Esophagus muscularis mucosa (tissue), 4 donors: ENCODE measurements around the gene RPP25. TPM values are rescaled to one million over a fixed set of nuclear protein-coding genes. Genes with fewer than 3 reads are reported as not detected.

Experiments
- DNase-seq: peaks from one replicate; pipeline ENCODE4 v3.0.0-alpha.2; 2017; ENCODE audit errors: extremely low spot score
- H3K27ac ChIP-seq, 4 donors: fragments of 200-600 bp; sonication (generic); replicated peaks in 1 of 4; 1 replicate in 3 of 4; 2 replicates in 1 of 4; pipeline ENCODE4 v1.5.1; 2016 to 2019; ENCODE audit warnings: mild to moderate bottlenecking in 1 of 4
- H3K27me3 ChIP-seq, 4 donors: fragments of 200-600 bp; sonication (generic); one replicate each; pipeline versions ENCODE4 v1.5.1 to v1.6.0; 2016 to 2019
- H3K36me3 ChIP-seq, 4 donors: fragments of 200-600 bp; sonication (generic); one replicate each; pipeline ENCODE4 v1.5.1; 2016 to 2019
- H3K4me1 ChIP-seq, 4 donors: fragments of 200-600 bp; sonication (generic); one replicate each; pipeline ENCODE4 v1.5.1; 2016 to 2019
- H3K4me3 ChIP-seq, 4 donors: fragments of 200-600 bp; sonication (generic); 1 replicate in 2 of 4; 2 replicates in 2 of 4; pipeline ENCODE4 v1.5.1; 2016 to 2019; ENCODE audit warnings: mild to moderate bottlenecking in 4 of 4, moderate library complexity in 1 of 4
- H3K9me3 ChIP-seq, 4 donors: fragments of 200-600 bp; sonication (generic); 1 replicate in 3 of 4; 2 replicates in 1 of 4; pipeline ENCODE4 v1.5.1; 2016 to 2019
- CTCF ChIP-seq, 3 experiments: fragments of 200-600 bp in 2 of 3; fragments of 450-650 bp in 1 of 3; sonication (generic) in 2 of 3; IDR thresholded peaks; one replicate each; pipeline ENCODE4 v1.5.1; 2017 to 2019; ENCODE audit warnings: antibody characterized with exemption in 3 of 3, mild to moderate bottlenecking in 2 of 3, moderate library complexity in 1 of 3
- EP300 ChIP-seq: sonication (generic); formaldehyde crosslinking; IDR thresholded peaks from one replicate; pipeline ENCODE4 v1.6.1; 2017; ENCODE audit warnings: antibody characterized with exemption
- POLR2A ChIP-seq: fragments of 450-650 bp; IDR thresholded peaks from one replicate; pipeline ENCODE4 v1.6.1; 2017; ENCODE audit warnings: antibody characterized with exemption, moderate library complexity, mild to moderate bottlenecking, low read depth
- POLR2AphosphoS5 ChIP-seq, 2 donors: sonication (generic); formaldehyde crosslinking; IDR thresholded peaks; one replicate each; pipeline ENCODE4 v1.6.1; 2017; ENCODE audit warnings: antibody characterized with exemption in 2 of 2
- WGBS: methylation state at CpG from one replicate; pipeline ENCODE4 v1.1.5; 2018; 5-methylcytosine and 5-hydroxymethylcytosine counted together
- intact Hi-C: fragments of 100-400 bp; cut with DNase I; formaldehyde crosslinking; loops from one replicate; pipeline ENCODE4 v1.15.1; 2023
- total RNA-seq, 4 donors: library from RNA; depleted of rRNA; stranded (reverse); fragments of >200 nt; gene quantifications; one replicate each; pipeline versions ENCODE4 v1.1.0 to v1.2.1, GENCODE V29; 2016

The RPP25 gene
- total RNA-seq = 1 to 10 TPM; 4.2 to 7.2 (median 7.0) TPM

- no peak for DNase-seq
- intact Hi-C loops = loop anchor here (10.0 kb wide), 3 partner anchors 248 to 412 kb away; partner anchors contain the start of genes ARID3B and C15orf39
- Histone ChIP-seq H3K9me3 (no peaks in the 10 kb centered on the region), H3K27ac (peak within 1 kb of the TSS; percentile 68 to 81 (median 73)), H3K4me1 (peaks cover 34 to 58% (median 57%) of the 10 kb centered on the region in 4 donors), H3K36me3 (no peaks in the 10 kb centered on the region), H3K4me3 (peak within 1 kb of the TSS; percentile 68 to 77 (median 69)), H3K27me3 (peaks cover 0 to 35% (median 20%) of the 10 kb centered on the region in 4 donors)
- under 1% methylated on average over 19 of the region's 83 CpGs for WGBS
- TF ChIP-seq CTCF (IDR thresholded peaks at IDR 0.05) = no peak
- TF ChIP-seq EP300 = no peak
- peak in 1 of 2 donors; percentile 40 for TF ChIP-seq POLR2AphosphoS5 (IDR thresholded peaks at IDR 0.05)
- TF ChIP-seq POLR2A = no peak
These were observed at the start of gene RPP25 for GRCh38 chr15:74956648-74957475. Gene RPP25, minus strand, starts transcription at chr15:74956772. Its CDS starts 189 bp downstream, at chr15:74956583.

- no peaks in the 10 kb centered on the region for H3K36me3 ChIP-seq
- no peak overlapping the region for H3K4me3 ChIP-seq
- TF ChIP-seq EP300 (no peak), CTCF (IDR thresholded peaks at IDR 0.05) (no peak), POLR2AphosphoS5 (IDR thresholded peaks at IDR 0.05) (no peak), POLR2A (no peak)
- WGBS = 85% methylated on average over 7 of the region's 7 CpGs
- DNase-seq = no peak
- no peak overlapping the region for H3K27ac ChIP-seq
- H3K9me3 ChIP-seq = no peaks in the 10 kb centered on the region
- peaks cover 0 to 8% (median 0%) of the 10 kb centered on the region in 4 donors for H3K27me3 ChIP-seq
- intact Hi-C loops = no loop called here
- no peaks in the 10 kb centered on the region for H3K4me1 ChIP-seq
These were observed 45.8 kb upstream of the RPP25 start for GRCh38 chr15:75002398-75002797.

- no peak for DNase-seq
- intact Hi-C loops = no loop called here
These were observed 44.7 kb upstream of the RPP25 start for GRCh38 chr15:75001310-75001709.

GRCh38 chr15:74997543-74997942, 41.0 kb upstream of the RPP25 start:
- peaks cover 8 to 27% (median 16%) of the 10 kb centered on the region in 4 donors for H3K4me1 ChIP-seq
- H3K27me3 ChIP-seq = peaks cover 0 to 34% (median 3%) of the 10 kb centered on the region in 4 donors
- TF ChIP-seq CTCF (IDR thresholded peaks at IDR 0.05) (no peak), EP300 (no peak), POLR2A (no peak), POLR2AphosphoS5 (IDR thresholded peaks at IDR 0.05) (no peak)
- no peak overlapping the region for H3K4me3 ChIP-seq
- 76% methylated on average over 2 of the region's 2 CpGs for WGBS
- no peak for DNase-seq
- intact Hi-C loops = no loop called here
- no peaks in the 10 kb centered on the region for H3K9me3 ChIP-seq
- H3K36me3 ChIP-seq = no peaks in the 10 kb centered on the region
- no peak overlapping the region for H3K27ac ChIP-seq

More at GRCh38 chr15:75001310-75001709, 44.7 kb upstream of the RPP25 start:
- 97% methylated on average over 4 of the region's 6 CpGs for WGBS
- Histone ChIP-seq H3K9me3 (no peaks in the 10 kb centered on the region), H3K36me3 (no peaks in the 10 kb centered on the region), H3K4me1 (peaks cover under 1 to 9% (median 3%) of the 10 kb centered on the region in 4 donors), H3K27me3 (peaks cover 0 to 17% (median under 1%) of the 10 kb centered on the region in 4 donors), H3K4me3 (no peak overlapping the region), H3K27ac (no peak overlapping the region)
- no peak for TF ChIP-seq CTCF (IDR thresholded peaks at IDR 0.05)
- no peak for TF ChIP-seq POLR2AphosphoS5 (IDR thresholded peaks at IDR 0.05)
- no peak for TF ChIP-seq EP300
- TF ChIP-seq POLR2A = no peak
